OCI-LY3 (cell line): ENCODE measurements around the gene SLC9B2.

Experiments
- EZH2phosphoT487 ChIP-seq: fragments of 200-600 bp; shearing (Covaris generic); IDR thresholded peaks from 2 replicates; pipeline ENCODE4 v1.6.1; 2018; ENCODE audit warnings: antibody characterized with exemption, mixed run types, low read depth
- TF ChIP-seq, protein P1 (sequence below): fragments of 200-600, 300-600 bp; sonication (generic); IDR thresholded peaks from 2 replicates; pipeline ENCODE4 v1.5.1; 2014; ENCODE audit warnings: antibody characterized with exemption, low read length, low read depth

DNA sequence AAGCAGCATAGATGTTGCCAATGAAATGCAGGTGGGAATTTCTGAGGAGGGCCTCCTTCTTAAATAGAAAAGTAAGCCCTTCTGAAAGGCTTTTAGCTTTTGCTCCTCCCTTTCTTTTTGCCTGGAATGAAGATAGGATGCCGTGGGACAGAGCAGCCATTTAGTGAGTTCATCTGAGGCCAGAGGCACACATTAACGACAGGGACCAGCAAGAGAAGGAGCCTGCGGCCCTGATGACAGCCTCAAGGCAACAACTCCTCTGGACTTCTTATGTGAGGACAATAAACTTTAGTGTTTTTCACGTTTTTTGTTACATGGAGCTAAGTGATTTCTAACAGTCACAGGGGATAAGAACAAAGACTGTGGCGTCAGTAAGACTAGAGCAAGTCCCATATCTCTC is 24.1 kb upstream of the SLC9B2 start:
- TF ChIP-seq, protein P1, sequence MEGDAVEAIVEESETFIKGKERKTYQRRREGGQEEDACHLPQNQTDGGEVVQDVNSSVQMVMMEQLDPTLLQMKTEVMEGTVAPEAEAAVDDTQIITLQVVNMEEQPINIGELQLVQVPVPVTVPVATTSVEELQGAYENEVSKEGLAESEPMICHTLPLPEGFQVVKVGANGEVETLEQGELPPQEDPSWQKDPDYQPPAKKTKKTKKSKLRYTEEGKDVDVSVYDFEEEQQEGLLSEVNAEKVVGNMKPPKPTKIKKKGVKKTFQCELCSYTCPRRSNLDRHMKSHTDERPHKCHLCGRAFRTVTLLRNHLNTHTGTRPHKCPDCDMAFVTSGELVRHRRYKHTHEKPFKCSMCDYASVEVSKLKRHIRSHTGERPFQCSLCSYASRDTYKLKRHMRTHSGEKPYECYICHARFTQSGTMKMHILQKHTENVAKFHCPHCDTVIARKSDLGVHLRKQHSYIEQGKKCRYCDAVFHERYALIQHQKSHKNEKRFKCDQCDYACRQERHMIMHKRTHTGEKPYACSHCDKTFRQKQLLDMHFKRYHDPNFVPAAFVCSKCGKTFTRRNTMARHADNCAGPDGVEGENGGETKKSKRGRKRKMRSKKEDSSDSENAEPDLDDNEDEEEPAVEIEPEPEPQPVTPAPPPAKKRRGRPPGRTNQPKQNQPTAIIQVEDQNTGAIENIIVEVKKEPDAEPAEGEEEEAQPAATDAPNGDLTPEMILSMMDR = no peak
- no peak for TF ChIP-seq EZH2phosphoT487
